NCI-H2107 (cell line): ENCODE results near the gene PNMA8B.
A peak's percentile ranks its signal among the peaks of the same experiment; 100 is the strongest.
"Not testable (repeated sequence)": the region's sequence is repeated elsewhere in the genome, so short reads cannot be mapped to it uniquely, and the experiment has no call there.

Experiments used
- DNase-seq: peaks from one replicate; lab custom pipeline; 2025; lab: John Stamatoyannopoulos, UW

PNMA8B gene

DNA sequence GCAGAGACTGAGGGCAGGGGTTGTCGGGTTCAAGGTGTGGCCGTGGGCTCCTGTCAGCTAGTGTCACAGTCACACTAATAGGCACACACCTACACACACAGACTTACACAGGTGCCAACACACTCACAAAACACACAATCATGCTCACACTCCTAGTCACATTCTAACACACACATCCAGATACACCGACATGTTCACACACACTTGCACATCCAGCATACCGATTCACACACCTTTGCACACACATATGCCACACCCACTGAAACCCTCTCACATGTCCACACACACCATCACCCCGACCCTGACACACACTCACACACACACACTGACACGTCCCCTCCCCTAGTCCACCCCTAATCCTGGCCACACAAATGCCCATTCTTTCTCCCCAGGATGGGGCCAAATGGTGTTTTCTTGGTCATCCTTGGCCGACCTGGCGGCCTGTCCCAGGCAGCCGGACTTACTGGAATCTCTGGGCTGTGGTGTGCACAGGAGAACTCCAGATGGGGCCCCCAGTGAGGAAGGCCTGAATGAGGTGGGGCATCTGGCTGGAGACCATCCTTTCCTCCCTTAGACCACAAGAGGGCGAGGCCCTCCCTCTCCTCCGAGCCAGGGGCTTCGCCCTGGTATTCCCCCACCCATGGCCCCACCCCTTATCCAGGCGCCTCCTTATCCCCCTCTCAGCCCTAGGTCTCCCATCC lies 19.1 kb upstream of the PNMA8B start:
- no peak for DNase-seq

DNA sequence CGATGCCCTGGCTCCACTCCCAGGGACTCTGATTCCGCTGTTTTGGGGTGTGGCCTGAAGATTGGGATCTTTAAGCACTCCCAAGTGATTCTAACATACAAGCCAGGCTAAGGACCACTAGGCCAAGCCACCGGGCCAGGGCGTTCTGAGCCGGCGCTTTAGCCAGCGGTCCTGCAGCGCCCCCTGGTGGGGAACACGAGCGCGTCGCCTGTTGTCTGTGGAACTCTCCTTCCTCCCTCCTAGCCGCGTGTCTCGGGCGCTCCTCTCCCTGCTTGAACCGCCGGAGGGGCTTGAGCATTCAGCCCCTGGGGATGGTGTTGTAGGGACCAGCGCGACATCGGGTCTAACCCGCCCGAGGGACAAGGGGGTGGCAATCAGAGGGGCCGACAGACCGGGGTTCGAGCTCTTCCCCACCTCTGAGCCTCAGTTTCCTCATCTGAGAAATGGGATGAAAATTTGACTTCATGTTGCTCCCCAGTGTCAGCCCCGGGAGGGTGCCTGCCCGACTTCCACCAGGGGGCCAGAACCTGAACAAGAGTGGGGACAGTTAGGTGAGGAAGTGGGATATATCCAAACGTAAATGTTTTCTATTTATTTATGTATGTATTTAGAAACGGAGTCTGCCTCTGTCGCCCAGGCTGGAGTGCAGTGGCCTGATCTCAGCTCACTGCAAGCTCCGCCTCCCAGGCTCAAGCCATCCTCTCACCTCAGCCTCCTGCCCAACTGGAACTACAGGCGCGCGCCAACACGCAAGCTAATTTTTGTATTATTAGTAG lies 18.0 kb upstream of the PNMA8B start:
- peak; percentile 55 for DNase-seq

DNA sequence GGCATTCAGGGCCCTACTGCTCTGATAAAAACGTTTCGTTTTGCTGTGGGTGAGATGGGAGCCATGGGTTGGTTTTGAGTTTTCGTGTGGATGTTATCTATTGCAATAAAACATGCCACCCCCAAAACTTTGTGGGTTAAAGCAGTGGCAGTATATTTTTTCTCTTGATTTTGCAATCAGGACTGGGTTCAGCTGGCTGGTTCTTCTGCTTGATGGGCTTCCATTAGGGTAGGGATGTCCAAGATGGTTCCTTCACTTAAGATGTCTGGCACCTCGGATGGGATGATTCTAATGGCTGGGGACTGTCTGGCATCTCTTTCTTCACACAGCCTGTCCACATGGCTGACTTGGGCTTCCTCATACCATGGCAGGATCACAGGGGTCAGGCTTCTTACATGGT lies 15.6 kb upstream of the PNMA8B start:
- no peak for DNase-seq

DNA sequence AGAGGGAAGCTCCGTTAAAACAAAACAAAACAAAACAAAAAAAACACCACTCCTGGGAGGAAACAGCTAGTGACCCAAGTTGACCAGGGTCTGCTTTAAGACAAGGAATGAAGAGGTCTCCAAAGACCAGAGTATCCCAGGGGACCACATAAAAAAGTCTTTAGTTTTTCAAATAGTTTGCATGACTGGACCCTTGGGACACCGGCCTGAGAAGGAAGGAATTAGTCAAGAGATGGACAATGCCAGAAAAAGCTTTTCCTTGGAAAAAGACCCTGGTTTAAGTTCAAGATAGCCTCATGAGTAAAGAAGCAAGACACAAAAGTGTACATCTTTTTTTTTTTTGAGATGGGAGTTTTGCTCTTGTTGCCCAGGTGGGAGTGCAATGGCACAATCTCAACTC lies 12.5 kb upstream of the PNMA8B start:
- no peak for DNase-seq

DNA sequence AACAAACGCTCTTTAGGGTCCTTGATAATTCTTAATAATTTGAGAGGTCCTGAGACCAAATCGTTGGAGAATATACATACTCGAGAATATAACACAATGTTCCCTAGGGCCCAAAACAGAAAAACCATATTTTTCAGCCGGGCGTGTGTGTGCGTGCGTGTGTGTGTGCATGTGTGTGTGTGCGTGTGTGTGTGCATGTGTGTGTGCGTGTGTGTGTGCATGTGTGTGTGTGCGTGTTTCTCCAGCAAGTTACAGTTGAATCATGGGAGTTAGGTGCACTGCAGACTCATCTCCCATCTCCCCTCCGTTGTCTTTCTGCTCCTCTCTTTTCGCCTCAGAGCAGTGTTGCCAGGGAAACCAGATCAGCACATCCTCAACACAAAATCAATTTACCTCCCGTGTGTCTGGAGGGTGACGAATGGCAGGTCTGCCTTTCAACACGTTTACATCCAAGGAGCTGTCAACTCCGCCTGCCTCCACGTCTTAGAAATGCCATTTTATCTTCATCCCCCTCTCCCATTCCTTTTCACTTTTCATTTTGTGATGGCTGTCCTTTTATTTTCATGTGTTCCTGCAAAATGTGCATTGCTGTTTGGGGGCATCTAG lies 8.3 kb upstream of the PNMA8B start:
- DNase-seq = no peak

DNA sequence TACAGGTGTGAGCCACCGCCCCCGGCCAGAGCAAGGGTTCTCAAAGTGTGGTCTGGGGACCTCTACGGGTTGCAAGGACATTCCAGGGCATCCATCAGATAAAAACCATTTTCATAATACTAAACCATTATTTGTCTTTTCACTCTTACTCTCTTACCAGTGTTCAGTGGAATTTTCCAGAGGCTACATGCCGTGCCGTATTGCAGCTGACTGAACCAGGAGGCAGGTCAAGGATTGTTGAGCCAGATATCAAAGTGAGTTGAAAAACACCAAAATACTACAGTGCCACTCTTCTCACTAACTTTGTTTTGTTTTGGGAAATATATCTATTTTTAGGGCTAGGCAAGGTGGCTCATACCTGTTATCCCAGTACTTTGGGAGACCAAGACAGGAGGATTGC lies 7.2 kb upstream of the PNMA8B start:
- no peak for DNase-seq

DNA sequence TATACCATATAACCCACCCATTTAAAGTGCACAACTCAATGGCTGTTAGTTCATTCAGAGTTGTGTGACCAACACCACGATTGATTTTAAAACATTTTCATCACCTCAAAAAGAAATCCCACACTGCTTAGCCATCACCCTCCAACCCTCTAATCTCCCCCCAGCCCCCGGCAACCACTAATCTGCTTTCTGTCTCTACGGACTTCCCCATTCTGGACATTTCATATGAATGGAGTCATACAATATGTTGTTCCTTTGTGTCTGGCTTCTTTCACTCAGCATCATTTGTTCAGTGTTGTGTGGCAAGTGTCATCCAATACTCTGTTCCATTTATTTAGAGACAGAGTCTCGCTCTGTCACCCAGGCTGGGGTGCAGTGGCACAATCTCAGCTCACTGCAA lies 4.0 kb upstream of the PNMA8B start:
- DNase-seq = no peak

DNA sequence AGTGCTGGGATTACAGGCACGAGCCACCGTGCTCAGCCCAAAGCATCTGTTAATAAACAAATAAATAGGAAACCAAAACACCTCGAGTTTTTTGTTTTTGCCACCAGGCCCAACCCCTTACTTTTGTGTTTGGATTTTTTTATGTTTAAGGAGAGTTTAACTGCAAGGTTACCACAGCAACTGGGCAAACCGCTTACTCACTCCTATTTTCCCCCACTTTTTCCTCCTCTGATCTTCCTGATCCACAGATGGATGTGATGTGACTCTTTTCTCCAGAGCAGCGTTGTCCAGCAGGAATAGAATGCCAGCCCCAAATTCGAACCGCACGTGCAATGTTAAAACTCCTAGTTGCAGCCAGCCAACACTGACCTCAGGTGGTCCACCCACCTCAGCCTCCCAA lies 2.1 kb upstream of the PNMA8B start:
- no peak for DNase-seq

DNA sequence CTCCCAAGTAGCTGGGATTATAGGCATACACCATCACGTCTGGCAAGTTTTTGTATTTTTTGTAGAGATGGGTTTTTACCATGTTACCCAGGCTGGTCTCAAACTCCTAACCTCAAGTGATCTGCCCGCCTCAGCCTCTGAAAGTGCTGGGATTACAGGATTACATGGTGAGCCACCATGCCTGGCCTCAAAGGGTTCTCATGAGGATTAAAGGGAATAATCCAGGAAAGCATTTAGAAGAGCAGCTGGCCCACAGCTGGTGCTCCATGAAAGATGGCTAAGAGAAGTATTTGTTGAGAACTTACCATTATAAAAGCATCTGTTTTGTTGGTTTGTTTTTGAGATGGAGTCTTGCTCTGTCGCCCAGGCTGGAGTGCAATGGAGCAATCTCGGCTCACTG lies 1.2 kb upstream of the PNMA8B start:
- DNase-seq = not testable (repeated sequence)

DNA sequence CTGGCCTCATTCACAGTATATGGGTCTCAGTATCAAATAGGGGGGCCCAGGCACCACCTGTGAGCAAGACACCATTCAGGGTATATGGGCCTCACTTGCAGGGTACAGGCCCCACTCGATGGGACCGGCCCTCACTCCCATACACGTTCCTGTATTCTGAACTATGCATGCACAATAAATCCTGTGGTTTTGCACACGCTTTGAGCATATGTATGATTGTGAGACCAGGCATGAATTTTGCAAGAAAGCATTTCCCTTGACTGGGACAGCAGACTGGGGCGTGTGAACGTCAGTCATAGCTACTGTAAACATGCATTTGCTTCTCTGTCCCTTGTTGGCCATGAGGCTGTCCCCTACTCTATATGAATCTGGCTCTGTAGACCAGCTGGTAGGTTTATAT lies 637 bp upstream of the PNMA8B start:
- DNase-seq = no peak

DNA sequence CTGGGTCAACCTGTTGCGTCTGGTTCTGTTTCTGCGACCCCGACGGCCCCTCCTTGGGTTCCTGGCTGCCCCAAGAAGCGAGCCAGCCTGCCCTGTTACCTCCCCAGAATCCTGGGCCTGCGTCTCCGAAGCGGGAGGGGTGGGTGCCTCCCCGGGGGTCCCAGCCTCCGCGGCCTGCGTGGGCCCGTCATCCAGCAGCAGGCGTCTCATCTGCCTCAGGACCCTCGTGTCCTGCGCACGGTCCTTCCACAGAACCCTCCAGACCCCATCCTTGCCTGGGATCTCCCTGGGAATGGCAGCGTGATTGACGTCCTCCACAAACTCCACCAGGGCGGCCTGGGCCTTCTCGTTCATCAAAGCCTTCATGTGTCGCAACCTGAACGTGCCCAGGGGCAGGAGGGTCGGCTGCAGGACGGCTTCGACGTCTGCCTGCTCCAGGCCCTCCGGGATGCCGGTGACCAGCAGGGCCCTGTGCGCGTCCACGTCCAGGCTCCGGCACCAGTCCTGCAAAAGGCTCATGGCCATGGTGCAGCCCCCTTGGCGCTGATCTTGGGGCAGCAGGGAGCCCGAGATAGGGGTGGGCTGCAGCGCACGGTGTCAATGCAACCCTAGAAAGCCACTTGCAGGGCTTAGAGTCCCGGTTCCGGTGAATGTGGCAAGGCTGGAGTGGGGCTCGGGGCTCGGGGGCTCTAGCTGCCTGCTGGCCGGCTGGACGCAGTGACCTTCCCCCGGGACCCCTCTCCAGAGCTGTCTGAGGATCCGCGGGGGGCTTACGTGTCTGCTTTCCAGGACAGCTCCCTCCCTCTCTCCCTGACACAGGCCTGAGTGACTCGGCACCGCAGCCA lies 504 bp downstream of the PNMA8B start:
- DNase-seq = no peak

DNA sequence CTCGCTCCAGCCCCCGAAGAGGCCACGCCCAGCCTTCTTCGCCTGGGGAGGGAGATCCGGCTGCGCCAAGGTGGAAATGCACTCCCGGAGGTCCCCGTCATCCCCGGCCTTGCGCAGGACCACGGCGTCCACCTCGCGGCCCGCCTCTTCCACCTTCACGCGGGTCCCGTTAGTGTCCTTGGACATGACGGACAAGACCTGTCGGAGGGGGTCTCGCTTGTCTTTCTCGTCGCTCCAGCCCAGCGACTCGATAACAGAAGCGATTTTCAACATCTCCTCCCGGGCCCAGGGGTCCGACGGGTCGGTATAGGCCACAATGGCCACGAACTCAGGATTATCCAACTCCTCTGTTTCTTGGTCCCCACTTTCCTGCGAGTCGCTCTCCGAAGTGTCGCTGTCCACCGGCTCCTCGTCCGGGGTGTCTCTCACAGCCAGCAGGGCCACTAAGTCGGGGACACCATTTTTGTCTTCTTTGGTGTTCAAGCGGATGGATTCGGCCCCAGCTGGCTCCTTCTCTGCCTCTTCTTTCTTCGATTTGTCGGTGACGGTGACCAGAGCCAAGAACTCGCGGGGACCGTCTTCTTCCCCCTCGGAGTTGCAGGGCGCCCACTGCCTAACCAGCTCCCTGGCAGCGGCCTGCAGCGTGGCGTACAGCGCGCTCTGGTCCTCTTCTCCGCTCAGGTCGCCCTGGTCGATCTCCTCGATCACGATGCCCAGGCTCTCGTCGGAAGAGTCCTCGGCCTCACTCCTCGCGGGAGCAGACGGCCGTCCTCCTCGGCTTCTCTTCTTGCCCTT lies 1.3 kb downstream of the PNMA8B start:
- no peak for DNase-seq

DNA sequence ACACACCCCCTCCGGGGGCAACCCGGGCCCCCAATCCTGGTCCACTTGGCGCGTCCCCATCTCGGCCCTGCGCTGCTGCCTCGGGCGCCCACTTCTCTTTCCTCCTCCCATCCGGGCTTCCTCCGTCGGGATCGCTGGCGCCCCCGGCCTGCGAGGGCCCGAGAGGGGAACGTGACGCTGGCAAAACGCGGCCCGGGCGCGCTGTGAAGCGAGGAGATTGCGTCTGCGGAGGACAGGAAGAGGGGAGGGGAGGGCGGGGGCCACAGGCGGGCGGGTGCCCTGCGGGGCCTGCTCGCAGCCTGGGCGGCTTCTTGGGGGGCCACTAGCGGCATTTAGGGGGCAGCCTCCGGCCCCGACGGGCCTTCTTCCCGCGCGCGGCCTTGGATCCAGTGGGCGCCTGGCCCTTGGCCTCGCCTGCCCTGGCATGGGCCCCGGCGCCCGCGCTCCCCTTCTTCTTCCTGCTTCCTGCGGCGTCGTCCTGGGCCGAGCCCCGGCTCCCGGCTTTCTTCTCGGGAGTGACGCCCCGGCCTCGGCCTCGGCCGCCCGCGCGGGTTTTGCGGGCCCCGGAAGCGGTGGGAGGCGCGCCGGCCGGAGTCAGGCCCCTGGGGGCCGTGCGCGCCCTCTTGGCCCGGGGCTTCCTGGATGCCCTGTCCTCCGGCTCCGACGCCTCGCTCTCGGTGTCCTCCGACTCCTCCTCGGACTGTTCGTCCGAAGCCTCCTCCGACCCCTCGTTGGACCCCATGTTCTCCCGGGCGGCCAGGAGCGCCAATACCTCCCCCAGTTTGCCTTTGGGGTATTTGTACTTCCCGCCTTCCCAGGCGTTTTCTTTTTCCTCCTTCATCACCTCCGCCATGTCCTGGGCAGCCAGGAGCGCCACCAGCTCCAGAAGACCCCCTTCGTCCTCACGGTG lies 2.2 kb downstream of the PNMA8B start:
- no peak for DNase-seq

DNA sequence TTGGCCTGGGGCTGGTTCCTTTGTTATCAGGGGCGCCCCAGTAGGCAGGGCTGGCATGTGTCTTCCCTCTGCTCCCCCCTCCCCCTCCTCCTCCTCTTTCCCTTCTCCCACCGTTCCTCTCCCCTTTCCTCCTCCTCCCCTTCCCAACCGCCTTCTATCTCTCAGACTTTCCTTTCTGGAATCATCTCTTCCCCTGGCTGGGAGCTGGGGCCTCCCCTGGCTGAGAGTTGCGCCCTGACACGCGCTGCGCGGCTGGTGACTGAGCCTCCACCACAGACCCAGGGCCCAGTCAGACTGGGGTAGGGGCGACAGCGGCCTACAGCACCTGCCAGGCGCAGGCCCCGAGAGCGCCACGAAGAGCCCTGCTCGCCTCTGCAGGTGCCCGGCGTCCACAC lies 2.8 kb downstream of the PNMA8B start:
- no peak for DNase-seq

DNA sequence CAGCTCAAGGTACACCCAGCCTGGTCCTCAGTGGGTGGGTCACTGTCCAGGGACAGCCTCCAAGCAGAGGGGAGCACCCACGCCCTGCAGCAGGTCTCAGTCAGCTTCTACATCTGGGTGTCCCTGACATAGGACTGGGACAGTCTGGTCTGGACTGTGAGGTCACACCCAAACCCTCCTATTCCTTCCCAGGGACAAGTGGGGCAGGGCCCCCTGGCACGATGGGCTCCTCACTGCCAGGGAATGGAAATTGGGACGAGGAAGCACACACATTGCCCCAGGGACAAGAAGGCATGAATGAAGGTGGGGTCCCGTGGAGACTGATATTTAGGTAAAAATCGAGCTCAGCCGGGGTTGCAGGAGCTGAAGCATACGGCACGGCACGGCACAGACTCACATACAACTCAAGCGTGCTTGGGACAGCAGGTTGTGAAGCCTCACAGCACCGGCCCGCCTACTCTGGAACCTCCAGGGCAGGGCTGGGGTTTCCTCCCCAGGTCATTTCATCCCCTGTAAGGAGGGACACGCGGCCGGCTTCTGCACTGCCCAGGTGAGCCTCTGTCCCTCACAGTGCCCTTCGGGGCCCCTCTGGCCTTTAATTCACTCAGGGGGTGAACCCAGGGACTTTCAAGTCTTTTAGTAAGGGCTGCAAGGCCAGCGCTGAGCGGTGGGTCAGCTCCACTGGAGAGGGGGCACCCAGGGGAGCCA lies 3.5 kb downstream of the PNMA8B start:
- no peak for DNase-seq

DNA sequence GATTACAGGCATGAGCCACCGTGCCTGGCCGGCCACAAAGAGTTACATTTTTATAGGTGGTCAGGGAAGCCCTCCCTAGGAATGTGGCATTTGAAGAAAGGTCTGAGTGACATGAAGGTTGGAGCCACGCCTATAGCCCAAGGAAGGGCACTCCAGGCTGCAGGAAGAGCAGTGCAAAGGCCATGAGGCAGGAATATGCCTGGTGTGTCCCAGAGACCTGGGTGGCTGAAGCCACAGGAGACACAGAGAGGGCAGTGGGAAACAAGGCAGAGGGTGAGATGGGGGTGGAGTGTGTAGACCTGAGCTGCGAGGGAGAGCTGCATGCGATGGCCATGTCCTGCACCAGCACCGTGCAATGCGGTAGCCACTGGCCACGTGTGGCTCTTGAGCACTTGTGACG lies 4.9 kb downstream of the PNMA8B start:
- DNase-seq = no peak

DNA sequence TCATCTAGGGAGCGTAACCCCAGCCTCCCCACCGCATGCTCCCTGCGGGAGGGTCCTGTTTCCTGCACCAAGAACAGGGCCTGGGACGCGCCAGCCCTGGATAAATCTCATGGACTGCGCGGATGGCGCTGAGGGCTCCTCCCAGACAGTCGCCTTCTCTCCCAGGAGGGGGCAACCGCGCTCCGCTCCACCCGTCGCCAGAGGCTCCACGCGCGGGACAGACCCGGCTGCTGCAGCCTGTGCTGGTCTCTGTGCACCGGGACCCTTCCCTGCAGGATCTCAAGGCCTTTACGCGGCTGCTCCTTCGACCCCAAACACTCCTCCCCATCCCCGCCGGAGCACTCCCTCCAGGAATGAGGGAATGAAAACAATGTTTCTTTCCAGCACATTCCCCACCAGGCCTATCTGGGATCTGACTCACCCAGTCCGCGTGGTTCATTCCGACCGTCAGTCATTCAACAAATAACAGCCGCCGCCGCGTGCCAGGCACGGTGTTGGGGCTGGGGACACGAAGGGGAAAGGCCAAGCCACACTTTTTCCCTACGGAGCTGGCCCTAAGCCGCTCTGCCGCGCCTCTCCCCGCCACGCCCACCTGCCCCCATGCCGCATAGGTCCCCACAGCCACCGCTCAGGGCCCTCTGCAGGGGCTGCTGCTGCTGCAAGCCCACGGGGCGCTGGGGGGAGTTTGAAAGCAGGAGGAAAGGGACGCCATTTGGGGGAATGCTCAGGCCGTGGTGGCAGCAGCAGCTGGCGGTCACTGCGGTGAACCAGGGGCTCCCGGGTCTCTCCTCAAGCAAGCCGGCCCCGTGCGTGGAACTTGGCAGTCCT lies 6.0 kb downstream of the PNMA8B start:
- no peak for DNase-seq

DNA sequence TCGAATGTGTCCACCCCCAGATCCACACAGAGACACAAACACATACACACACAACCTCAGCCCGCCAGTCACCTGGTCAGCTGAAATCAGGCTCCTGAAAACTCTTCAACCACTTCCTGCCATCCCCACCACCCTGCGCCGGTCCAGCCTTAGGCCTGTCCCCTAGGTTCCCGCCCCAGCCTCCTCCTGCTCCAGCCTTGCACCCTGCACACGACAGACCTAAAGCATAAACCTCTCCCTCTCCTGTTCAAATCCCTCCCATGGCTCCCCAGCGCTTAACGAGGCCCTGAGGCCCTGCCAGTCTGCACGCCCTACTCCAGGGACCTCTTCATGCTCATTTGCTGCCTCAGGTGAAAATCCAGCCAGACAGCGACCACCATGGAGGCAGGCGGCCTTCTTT lies 7.1 kb downstream of the PNMA8B start:
- DNase-seq = no peak
